Panc1 (cell line): ENCODE measurements around the gene KLF6.

ENCODE experiments used
- CTCF ChIP-seq: fragments of 450-650 bp; IDR thresholded peaks from 2 replicates; pipeline ENCODE4 v1.5.1; 2017; ENCODE audit warnings: mild to moderate bottlenecking
- POLR2AphosphoS5 ChIP-seq: IDR thresholded peaks from 2 replicates; pipeline ENCODE4 v1.6.1; 2012; ENCODE audit warnings: mild to moderate bottlenecking, low read depth, low read length, moderate library complexity
- REST ChIP-seq, 2 experiments: IDR thresholded peaks; 2 replicates each; pipeline ENCODE4 v1.6.1; 2011 to 2012; ENCODE audit warnings: low read depth in 2 of 2, control low read depth in 1 of 2, low read length in 1 of 2, mild to moderate bottlenecking in 1 of 2, moderate library complexity in 1 of 2; ENCODE audit not compliant: insufficient read depth in 1 of 2
- TCF7L2 ChIP-seq: IDR thresholded peaks from 2 replicates; pipeline ENCODE4 v1.6.1; 2011; ENCODE audit warnings: mild to moderate bottlenecking, low read depth, low read length, inconsistent platforms

- TF ChIP-seq CTCF (no peak), REST (IDR thresholded peaks at IDR 0.05; ENCODE audit: insufficient read depth in 1 of 2, low read depth in 2 of 2, low read length in 1 of 2) (no peak), TCF7L2 (no peak), POLR2AphosphoS5 (no peak)
Observed at GRCh38 chr10:3754727-3755439, 30.1 kb downstream of the KLF6 start.
